IMR-90 (cell line): ENCODE results near the gene NKX2-3. TPM values are rescaled to one million over a fixed set of nuclear protein-coding genes. Genes with fewer than 3 reads are reported as not detected.

Experiments used
- ATAC-seq: fragments of 200-7000 bp; cut with Tn5 transposase; 2 replicates; pipeline ENCODE4 v1.9.1; 2020; ENCODE audit warnings: low read depth, mild to moderate bottlenecking, moderate library complexity
- BruUV-seq: library from RNA; stranded (reverse); fragments of 400-500 nt; replicated peaks from 2 replicates; lab custom pipeline; 2021; lab: Mats Ljungman, UMichigan
- CTCF ChIA-PET: fragments of 300-600 bp; formaldehyde crosslinking; extraction: SDS; loops from one replicate; lab custom pipeline; 2021; ENCODE audit warnings: antibody characterized with exemption; lab: Yijun Ruan, JAX
- POLR2A ChIA-PET: fragments of 300-600 bp; sonication (Branson Sonifier 250); formaldehyde crosslinking; loops from one replicate; lab custom pipeline; 2022; ENCODE audit warnings: antibody characterized with exemption; ENCODE audit not compliant: unreplicated experiment; lab: Charles Lee
- DNase-seq: peaks from one replicate; pipeline ENCODE4 v3.0.0; 2013
- H2AFZ ChIP-seq: replicated peaks from 2 replicates; pipeline ENCODE3; 2013; ENCODE audit warnings: low read length, mild to moderate bottlenecking; ENCODE audit not compliant: poor library complexity
- H2AK5ac ChIP-seq: 2 replicates; pipeline ENCODE4 v1.6.1; 2013; ENCODE audit warnings: low read depth, low read length, inconsistent platforms
- H2AK9ac ChIP-seq: replicated peaks from 2 replicates; pipeline ENCODE3; 2013; ENCODE audit warnings: mild to moderate bottlenecking, low read depth, low read length, moderate library complexity; ENCODE audit not compliant: poor library complexity
- H2BK120ac ChIP-seq: 2 replicates; pipeline ENCODE4 v1.6.1; 2013; ENCODE audit warnings: low read depth, low read length, inconsistent platforms
- H2BK15ac ChIP-seq: 3 replicates; pipeline ENCODE4 v1.6.1; 2013; ENCODE audit warnings: low read depth, low read length, inconsistent platforms
- H2BK20ac ChIP-seq: 2 replicates; pipeline ENCODE4 v1.6.1; 2013; ENCODE audit warnings: low read depth, mild to moderate bottlenecking, inconsistent platforms, low read length, moderate library complexity
- H2BK5ac ChIP-seq: 2 replicates; pipeline ENCODE4 v1.6.1; 2013; ENCODE audit warnings: mild to moderate bottlenecking, low read depth, low read length, inconsistent platforms; ENCODE audit not compliant: poor library complexity, severe bottlenecking
- H3K14ac ChIP-seq: replicated peaks from 2 replicates; pipeline ENCODE4 v1.6.1; 2013; ENCODE audit warnings: low read depth, low read length, inconsistent platforms
- H3K18ac ChIP-seq: 2 replicates; pipeline ENCODE4 v1.6.1; 2013; ENCODE audit warnings: low read depth, low read length, control low read depth
- H3K23ac ChIP-seq: 2 replicates; pipeline ENCODE4 v1.6.1; 2013; ENCODE audit warnings: low read depth, low read length, inconsistent platforms
- H3K27ac ChIP-seq: 2 replicates; pipeline ENCODE4 v1.5.1; 2013; ENCODE audit warnings: mild to moderate bottlenecking, control low read depth, low read length; ENCODE audit not compliant: insufficient read depth
- H3K27me3 ChIP-seq: 2 replicates; pipeline ENCODE4 v1.6.1; 2013; ENCODE audit warnings: low read length; ENCODE audit not compliant: control insufficient read depth, insufficient read depth
- H3K36me3 ChIP-seq: 2 replicates; pipeline ENCODE4 v1.6.1; 2013; ENCODE audit warnings: low read length, mixed read lengths; ENCODE audit not compliant: control insufficient read depth, insufficient read depth
- H3K4ac ChIP-seq: 2 replicates; pipeline ENCODE4 v1.6.1; 2013; ENCODE audit warnings: low read depth, low read length, inconsistent platforms
- H3K4me1 ChIP-seq: 2 replicates; pipeline ENCODE4 v1.6.1; 2013; ENCODE audit warnings: low read length, mixed read lengths; ENCODE audit not compliant: control insufficient read depth, insufficient read depth
- H3K4me2 ChIP-seq: 2 replicates; pipeline ENCODE4 v1.6.1; 2013; ENCODE audit warnings: low read depth, mild to moderate bottlenecking, control low read depth, low read length, moderate library complexity
- H3K4me3 ChIP-seq: 2 replicates; pipeline ENCODE4 v1.5.1; 2013; ENCODE audit warnings: low read depth, mild to moderate bottlenecking, control low read depth, low read length, moderate library complexity; ENCODE audit not compliant: insufficient read depth
- H3K56ac ChIP-seq: 2 replicates; pipeline ENCODE4 v1.6.1; 2013; ENCODE audit warnings: low read length, inconsistent platforms; ENCODE audit not compliant: insufficient read depth; ENCODE audit errors: extremely low read depth
- H3K79me1 ChIP-seq, 2 experiments: 2 replicates each; pipeline ENCODE4 v1.6.1; 2013; ENCODE audit warnings: low read length in 2 of 2, inconsistent platforms in 1 of 2, low read depth in 1 of 2
- H3K9ac ChIP-seq: 2 replicates; pipeline ENCODE4 v1.6.1; 2013; ENCODE audit warnings: low read depth, low read length, control low read depth
- H3K9me1 ChIP-seq: 2 replicates; pipeline ENCODE4 v1.6.1; 2013; ENCODE audit warnings: low read length, inconsistent platforms; ENCODE audit not compliant: insufficient read depth
- H3K9me3 ChIP-seq: 2 replicates; pipeline ENCODE4 v1.6.1; 2013; ENCODE audit warnings: low read length; ENCODE audit not compliant: control insufficient read depth, insufficient read depth
- H4K20me1 ChIP-seq: 2 replicates; pipeline ENCODE4 v1.6.1; 2013; ENCODE audit warnings: low read length, inconsistent platforms; ENCODE audit not compliant: insufficient read depth
- H4K5ac ChIP-seq: 2 replicates; pipeline ENCODE4 v1.6.1; 2013; ENCODE audit warnings: mild to moderate bottlenecking, low read depth, low read length, control low read depth
- H4K8ac ChIP-seq, 2 experiments: 2 replicates each; pipeline ENCODE4 v1.6.1; 2013; ENCODE audit warnings: low read depth in 2 of 2, low read length in 2 of 2, control low read depth in 1 of 2, inconsistent platforms in 1 of 2
- H4K91ac ChIP-seq: 2 replicates; pipeline ENCODE4 v1.6.1; 2013; ENCODE audit warnings: low read depth, low read length, inconsistent platforms; ENCODE audit not compliant: insufficient read depth
- BHLHE40 ChIP-seq: fragments of 150-350 bp; IDR thresholded peaks from 2 replicates; pipeline ENCODE4 v1.6.1; 2016; ENCODE audit warnings: mild to moderate bottlenecking, low read depth, low read length
- CEBPB ChIP-seq: IDR thresholded peaks from 2 replicates; pipeline ENCODE4 v1.6.1; 2012; ENCODE audit warnings: low read depth, low read length, improper control_type of control experiment
- CHD1 ChIP-seq: IDR thresholded peaks from 2 replicates; pipeline ENCODE4 v1.6.1; 2012; ENCODE audit warnings: low read depth, low read length, improper control_type of control experiment
- MAFK ChIP-seq: IDR thresholded peaks from 2 replicates; pipeline ENCODE4 v1.6.1; 2012; ENCODE audit warnings: low read depth, low read length, improper control_type of control experiment
- MXI1 ChIP-seq: IDR thresholded peaks from 2 replicates; pipeline ENCODE4 v1.6.1; 2012; ENCODE audit warnings: low read depth, mild to moderate bottlenecking, low read length, moderate library complexity, borderline replicate concordance
- NFE2L2 ChIP-seq: fragments of 150-350 bp; IDR thresholded peaks from 2 replicates; pipeline ENCODE4 v1.6.1; 2016; ENCODE audit warnings: low read depth, mild to moderate bottlenecking, low read length
- RAD21 ChIP-seq: IDR thresholded peaks from 2 replicates; pipeline ENCODE4 v1.6.1; 2012; ENCODE audit warnings: low read length, improper control_type of control experiment
- RCOR1 ChIP-seq: IDR thresholded peaks from 2 replicates; pipeline ENCODE4 v1.6.1; 2012; ENCODE audit warnings: mild to moderate bottlenecking, low read length, improper control_type of control experiment; ENCODE audit not compliant: insufficient replicate concordance
- SMC3 ChIP-seq: fragments of 150-350 bp; IDR thresholded peaks from 2 replicates; pipeline ENCODE4 v1.6.1; 2016; ENCODE audit warnings: low read depth, mild to moderate bottlenecking, antibody characterized with exemption, low read length, moderate library complexity
- WGBS, 2 experiments: methylation state at CpG; one replicate each; pipeline versions ENCODE4 v1.1.5 to v1.1.7; 2013; ENCODE audit warnings: missing lambda C conversion rate in 2 of 2; ENCODE audit not compliant: insufficient read length in 1 of 2; ENCODE audit errors: extremely low coverage in 2 of 2; 5-methylcytosine and 5-hydroxymethylcytosine counted together
- dilution Hi-C: fragments of 300-500 bp; cut with HindIII; formaldehyde crosslinking; loops from one replicate; pipeline ENCODE4 v1.14.3; 2018; ENCODE audit warnings: low sequenced_read_pairs; ENCODE audit not compliant: unreplicated experiment
- in situ Hi-C: fragments of 300-500 bp; cut with MboI; formaldehyde crosslinking; loops from 3 replicates; pipeline ENCODE4 v1.14.3; 2019; ENCODE audit warnings: low sequenced_read_pairs, inconsistent platforms, mixed read lengths
- intact Hi-C: fragments of 100-400 bp; cut with micrococcal nuclease; formaldehyde crosslinking; loops from 2 replicates; pipeline ENCODE4 v1.10.0; 2022
- polyA plus RNA-seq, 3 experiments: library from polyadenylated mRNA; depleted of rRNA; stranded (reverse); fragments of >200 nt; gene quantifications; 2 replicates each; pipeline ENCODE4 v1.2.3, GENCODE V29; 2012; ENCODE audit warnings: low replicate concordance in 1 of 3
- total RNA-seq: library from RNA; depleted of rRNA; stranded (reverse); fragments of >200 nt; gene quantifications from 2 replicates; pipeline ENCODE4 v1.2.3, GENCODE V29; 2012
- TF ChIP-seq, protein P1 (sequence below): fragments of 150-350 bp; IDR thresholded peaks from 2 replicates; pipeline ENCODE4 v1.6.1; 2016; ENCODE audit warnings: low read depth, mild to moderate bottlenecking, low read length, moderate library complexity, borderline replicate concordance
- TF ChIP-seq, protein P2 (sequence below): fragments of 150-350 bp; IDR thresholded peaks from 2 replicates; pipeline ENCODE4 v1.6.1; 2017; ENCODE audit warnings: mild to moderate bottlenecking, antibody characterized with exemption, low read length, low read depth

The NKX2-3 gene
- total and polyA plus RNA-seq, 2 of the 4 experiments (the other 2 are of a cell fraction) = not detected

DNA sequence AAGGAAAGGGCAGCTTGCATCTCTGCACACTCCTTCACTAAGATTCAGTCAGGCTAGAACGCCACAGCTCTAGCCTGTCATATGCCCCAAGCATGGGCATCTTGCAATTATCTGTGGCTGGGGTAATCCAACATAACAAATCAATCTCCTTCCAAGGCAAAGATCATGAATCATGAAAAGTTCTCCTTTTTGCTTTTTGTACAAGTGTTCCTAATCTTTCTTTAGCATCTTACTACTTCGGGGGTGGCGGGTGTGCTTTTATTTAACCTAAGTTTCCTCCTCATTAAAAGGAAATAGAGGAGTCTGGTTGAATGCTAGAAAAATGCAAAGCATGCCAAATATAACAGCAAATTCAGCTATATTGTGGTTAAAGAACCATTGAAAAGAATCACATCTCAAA, 43.5 kb upstream of the NKX2-3 start:
- TF ChIP-seq, protein P1, sequence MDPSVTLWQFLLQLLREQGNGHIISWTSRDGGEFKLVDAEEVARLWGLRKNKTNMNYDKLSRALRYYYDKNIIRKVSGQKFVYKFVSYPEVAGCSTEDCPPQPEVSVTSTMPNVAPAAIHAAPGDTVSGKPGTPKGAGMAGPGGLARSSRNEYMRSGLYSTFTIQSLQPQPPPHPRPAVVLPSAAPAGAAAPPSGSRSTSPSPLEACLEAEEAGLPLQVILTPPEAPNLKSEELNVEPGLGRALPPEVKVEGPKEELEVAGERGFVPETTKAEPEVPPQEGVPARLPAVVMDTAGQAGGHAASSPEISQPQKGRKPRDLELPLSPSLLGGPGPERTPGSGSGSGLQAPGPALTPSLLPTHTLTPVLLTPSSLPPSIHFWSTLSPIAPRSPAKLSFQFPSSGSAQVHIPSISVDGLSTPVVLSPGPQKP = no peak
- TF ChIP-seq RAD21 (no peak), SMC3 (no peak), BHLHE40 (no peak), CHD1 (no peak), CEBPB (no peak), MAFK (no peak), RCOR1 (no peak), MXI1 (no peak), NFE2L2 (no peak)
- TF ChIP-seq, protein P2, sequence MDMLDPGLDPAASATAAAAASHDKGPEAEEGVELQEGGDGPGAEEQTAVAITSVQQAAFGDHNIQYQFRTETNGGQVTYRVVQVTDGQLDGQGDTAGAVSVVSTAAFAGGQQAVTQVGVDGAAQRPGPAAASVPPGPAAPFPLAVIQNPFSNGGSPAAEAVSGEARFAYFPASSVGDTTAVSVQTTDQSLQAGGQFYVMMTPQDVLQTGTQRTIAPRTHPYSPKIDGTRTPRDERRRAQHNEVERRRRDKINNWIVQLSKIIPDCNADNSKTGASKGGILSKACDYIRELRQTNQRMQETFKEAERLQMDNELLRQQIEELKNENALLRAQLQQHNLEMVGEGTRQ = no peak
- Histone ChIP-seq H3K56ac (no peak overlapping the region), H4K20me1 (no peaks in the 10 kb centered on the region), H3K27me3 (peaks cover 16% of the 10 kb centered on the region), H3K4me2 (no peak overlapping the region), H3K9me3 (no peaks in the 10 kb centered on the region), H2BK15ac (no peak overlapping the region), H3K23ac (no peak overlapping the region), H2BK5ac (no peak overlapping the region), H4K91ac (no peak overlapping the region), H4K5ac (no peak overlapping the region), H2AK9ac (no peak overlapping the region), H3K14ac (no peak overlapping the region), H3K4ac (no peak overlapping the region), H4K8ac (no peak overlapping the region), H3K4me1 (no peaks in the 10 kb centered on the region), H3K9ac (no peak overlapping the region), H3K4me3 (no peak overlapping the region), H3K9me1 (no peaks in the 10 kb centered on the region), H2BK120ac (no peak overlapping the region), H3K79me1 (no peaks in the 10 kb centered on the region), H3K18ac (no peak overlapping the region), H2BK20ac (no peak overlapping the region), H2AK5ac (no peak overlapping the region), H3K27ac (no peak overlapping the region), H2AFZ (no peak overlapping the region), H3K36me3 (no peaks in the 10 kb centered on the region)
- CTCF ChIA-PET = no interaction called here
- ATAC-seq = no peak
- no peak for DNase-seq
- POLR2A ChIA-PET = no interaction called here
- dilution Hi-C loops (no loop called here), in situ Hi-C loops (no loop called here), intact Hi-C loops (no loop called here)
- no TSS peak for BruUV-seq
- 33% methylated on average over 1 of the region's 3 CpGs; no CpG with 5 or more reads in 1 of the 2 experiments for WGBS, 2 experiments
